HG02973 (cell line): ENCODE data around the gene CASP9.

Experiments
- ATAC-seq: cut with Tn5 transposase; IDR thresholded peaks from one replicate; pipeline ENCODE4 v1.9.1; 2021; ENCODE audit warnings: moderate library complexity; ENCODE audit not compliant: unreplicated experiment

Gene CASP9

GRCh38 chr1:15524021-15524282, at the start of gene CASP9:
CASP9 (minus strand) TSS chr1:15524215; CDS start chr1:15524200, 15 bp downstream.
- ATAC-seq = no peak

- no peak for ATAC-seq
These were observed 49.5 kb upstream of the CASP9 start for GRCh38 chr1:15573477-15573876.

GRCh38 chr1:15571266-15571665, 47.3 kb upstream of the CASP9 start:
- no peak for ATAC-seq

- ATAC-seq = no peak
These were observed 46.8 kb upstream of the CASP9 start for GRCh38 chr1:15570861-15571260.

GRCh38 chr1:15568387-15569073, 44.5 kb upstream of the CASP9 start:
- ATAC-seq = no peak

GRCh38 chr1:15559189-15559810, 35.3 kb upstream of the CASP9 start:
- ATAC-seq = no peak

- ATAC-seq = no peak
These were observed 34.5 kb upstream of the CASP9 start for GRCh38 chr1:15558516-15558915.

- ATAC-seq = no peak
These were observed 33.6 kb upstream of the CASP9 start for GRCh38 chr1:15557594-15557993.

GRCh38 chr1:15557008-15557407, 33.0 kb upstream of the CASP9 start:
- no peak for ATAC-seq

GRCh38 chr1:15550573-15550972, 26.6 kb upstream of the CASP9 start:
- no peak for ATAC-seq

- no peak for ATAC-seq
These were observed 22.6 kb upstream of the CASP9 start for GRCh38 chr1:15546641-15547040.

- no peak for ATAC-seq
These were observed 19.9 kb upstream of the CASP9 start for GRCh38 chr1:15543589-15544568.

- no peak for ATAC-seq
These were observed 19.2 kb upstream of the CASP9 start for GRCh38 chr1:15543251-15543588.

- ATAC-seq = no peak
These were observed 18.6 kb upstream of the CASP9 start for GRCh38 chr1:15542388-15543250.

- no peak for ATAC-seq
These were observed 17.3 kb upstream of the CASP9 start for GRCh38 chr1:15541231-15541792.

GRCh38 chr1:15540186-15540585, 16.2 kb upstream of the CASP9 start:
- no peak for ATAC-seq

GRCh38 chr1:15538771-15539170, 14.8 kb upstream of the CASP9 start:
- no peak for ATAC-seq

- no peak for ATAC-seq
These were observed 7.7 kb upstream of the CASP9 start for GRCh38 chr1:15531682-15532081.

GRCh38 chr1:15531003-15531402, 7.0 kb upstream of the CASP9 start:
- ATAC-seq = no peak

GRCh38 chr1:15526490-15527339, 2.7 kb upstream of the CASP9 start, which contains the start of gene DNAJC16:
DNAJC16 (plus strand) TSS chr1:15526848; CDS start chr1:15529106, 2,258 bp downstream.
- ATAC-seq = peak; percentile 49
